Measurements from ENCODE around the gene JAG2. TPM values are rescaled to one million over a fixed set of nuclear protein-coding genes. Genes with fewer than 3 reads are reported as not detected.

Gene JAG2
- total and polyA plus RNA-seq, 8 donors = 10.1 to 34.2 (median 14.6) TPM

GRCh38 chr14:105146181-105146975 lies 22.2 kb downstream of the JAG2 start:
- no peak for TF ChIP-seq CTCF (IDR thresholded peaks at IDR 0.05)
- intact Hi-C loops (cut with DNase I) = no loop called here
- no peaks in the 10 kb centered on the region for H3K27me3 ChIP-seq

GRCh38 chr14:105145381-105146180 lies 23.0 kb downstream of the JAG2 start:
- Histone ChIP-seq H3K9me3 (peaks cover 0 to 3% of the 10 kb centered on the region in 2 donors), H3K27ac (no peak overlapping the region), H3K4me1 (no peaks in the 10 kb centered on the region), H3K27me3 (no peaks in the 10 kb centered on the region), H3K4me3 (no peak overlapping the region), H3K36me3 (peaks cover 0 to 75% of the 10 kb centered on the region in 2 donors)
- intact Hi-C loops (cut with DNase I) = no loop called here
- TF ChIP-seq CTCF (IDR thresholded peaks at IDR 0.05) = no peak
- ATAC-seq = no peak
- DNase-seq = peak in 2 of 4 donors; percentile 25 to 72

More at GRCh38 chr14:105146181-105146975, 22.2 kb downstream of the JAG2 start:
- Histone ChIP-seq H3K4me3 (no peak overlapping the region), H3K36me3 (peaks cover 0 to 70% of the 10 kb centered on the region in 2 donors), H3K9me3 (no peaks in the 10 kb centered on the region), H3K27ac (no peak overlapping the region), H3K4me1 (no peaks in the 10 kb centered on the region)
- ATAC-seq (no peak), DNase-seq (peak in 2 of 4 donors; percentile 15 to 75)

GRCh38 chr14:105144666-105145380 lies 23.8 kb downstream of the JAG2 start:
- H3K27ac ChIP-seq = no peak overlapping the region
- no peaks in the 10 kb centered on the region for H3K4me1 ChIP-seq
- no peaks in the 10 kb centered on the region for H3K27me3 ChIP-seq
- H3K4me3 ChIP-seq = no peak overlapping the region
- peaks cover 0 to 11% of the 10 kb centered on the region in 2 donors for H3K9me3 ChIP-seq
- peaks cover 0 to 75% of the 10 kb centered on the region in 2 donors for H3K36me3 ChIP-seq
- TF ChIP-seq CTCF (IDR thresholded peaks at IDR 0.05) = no peak
- ATAC-seq (no peak), DNase-seq (peak in 2 of 4 donors; percentile 22 to 70)
- intact Hi-C loops (cut with DNase I) = no loop called here

- ATAC-seq = no peak
Measured at GRCh38 chr14:105144026-105144665, 24.4 kb downstream of the JAG2 start.

More at GRCh38 chr14:105144026-105144665, 24.4 kb downstream of the JAG2 start:
- intact Hi-C loops (cut with DNase I) = no loop called here
- DNase-seq = peak in 2 of 4 donors; percentile 16 to 50
- Histone ChIP-seq H3K4me3 (no peak overlapping the region), H3K27ac (no peak overlapping the region), H3K27me3 (no peaks in the 10 kb centered on the region), H3K9me3 (peaks cover 0 to 17% of the 10 kb centered on the region in 2 donors), H3K36me3 (peaks cover 0 to 75% of the 10 kb centered on the region in 2 donors), H3K4me1 (no peaks in the 10 kb centered on the region)
- TF ChIP-seq CTCF (IDR thresholded peaks at IDR 0.05) = no peak
